Measurements from ENCODE around the gene CTCF.

- TF ChIP-seq EZH2 (IDR thresholded peaks at IDR 0.05; ENCODE audit: borderline replicate concordance), result no peak
- TF ChIP-seq, protein P1, sequence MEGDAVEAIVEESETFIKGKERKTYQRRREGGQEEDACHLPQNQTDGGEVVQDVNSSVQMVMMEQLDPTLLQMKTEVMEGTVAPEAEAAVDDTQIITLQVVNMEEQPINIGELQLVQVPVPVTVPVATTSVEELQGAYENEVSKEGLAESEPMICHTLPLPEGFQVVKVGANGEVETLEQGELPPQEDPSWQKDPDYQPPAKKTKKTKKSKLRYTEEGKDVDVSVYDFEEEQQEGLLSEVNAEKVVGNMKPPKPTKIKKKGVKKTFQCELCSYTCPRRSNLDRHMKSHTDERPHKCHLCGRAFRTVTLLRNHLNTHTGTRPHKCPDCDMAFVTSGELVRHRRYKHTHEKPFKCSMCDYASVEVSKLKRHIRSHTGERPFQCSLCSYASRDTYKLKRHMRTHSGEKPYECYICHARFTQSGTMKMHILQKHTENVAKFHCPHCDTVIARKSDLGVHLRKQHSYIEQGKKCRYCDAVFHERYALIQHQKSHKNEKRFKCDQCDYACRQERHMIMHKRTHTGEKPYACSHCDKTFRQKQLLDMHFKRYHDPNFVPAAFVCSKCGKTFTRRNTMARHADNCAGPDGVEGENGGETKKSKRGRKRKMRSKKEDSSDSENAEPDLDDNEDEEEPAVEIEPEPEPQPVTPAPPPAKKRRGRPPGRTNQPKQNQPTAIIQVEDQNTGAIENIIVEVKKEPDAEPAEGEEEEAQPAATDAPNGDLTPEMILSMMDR (IDR thresholded peaks at IDR 0.05; ENCODE audit: poor library complexity), result no peak
Observed at GRCh38 chr16:67637625-67638024, 75.3 kb downstream of the CTCF start.
